NCI-H1105 (cell line): ENCODE results near the gene RFX1.

Source experiments
- DNase-seq: peaks from one replicate; lab custom pipeline; 2025; lab: John Stamatoyannopoulos, UW

RFX1 gene

GRCh38 chr19:13961826-13962698, 44.1 kb downstream of the RFX1 start:
- DNase-seq = no peak

GRCh38 chr19:13960863-13961784, 45.0 kb downstream of the RFX1 start:
- DNase-seq = no peak

GRCh38 chr19:13959962-13960862, 45.9 kb downstream of the RFX1 start:
- no peak for DNase-seq

GRCh38 chr19:13959141-13959961, 46.8 kb downstream of the RFX1 start:
- no peak for DNase-seq

- DNase-seq = no peak
Measured at GRCh38 chr19:13958043-13958442, 48.1 kb downstream of the RFX1 start.

- no peak for DNase-seq
Measured at GRCh38 chr19:13957051-13957450, 49.1 kb downstream of the RFX1 start.

GRCh38 chr19:13956365-13956744, 49.8 kb downstream of the RFX1 start:
- DNase-seq = no peak

- no peak for DNase-seq
Measured at GRCh38 chr19:13955662-13956364, 50.3 kb downstream of the RFX1 start.

- no peak for DNase-seq
Measured at GRCh38 chr19:13954185-13954584, 51.9 kb downstream of the RFX1 start.

GRCh38 chr19:13952931-13953531, 53.1 kb downstream of the RFX1 start:
- no peak for DNase-seq

- DNase-seq = peak; percentile 99
Measured at GRCh38 chr19:13952154-13952930, 53.8 kb downstream of the RFX1 start, which contains the start of gene DCAF15. Gene DCAF15 (plus strand): TSS chr19:13952509. CDS start chr19:13952513, 4 bp downstream.

- no peak for DNase-seq
Measured at GRCh38 chr19:13951799-13952153, 54.3 kb downstream of the RFX1 start.

- DNase-seq = no peak
Measured at GRCh38 chr19:13951043-13951442, 55.1 kb downstream of the RFX1 start.

GRCh38 chr19:13946414-13946813, 59.7 kb downstream of the RFX1 start:
- DNase-seq = no peak

GRCh38 chr19:13942023-13942684, 64.0 kb downstream of the RFX1 start:
- DNase-seq = no peak

GRCh38 chr19:13938301-13939064, 67.6 kb downstream of the RFX1 start, which contains the start of gene PODNL1:
Gene PODNL1 (minus strand): TSS chr19:13938417. CDS start chr19:13938181, 236 bp downstream.
- no peak for DNase-seq

- no peak for DNase-seq
Measured at GRCh38 chr19:13937479-13938300, 68.4 kb downstream of the RFX1 start.
